DND-41 (cell line): ENCODE results near the gene CFC1.
"Not testable (repeated sequence)": the region's sequence is repeated elsewhere in the genome, so short reads cannot be mapped to it uniquely, and the experiment has no call there.

Experiments used
- ATAC-seq: fragments of 200-7000 bp; cut with Tn5 transposase; 3 replicates; pipeline ENCODE4 v1.9.1; 2021; ENCODE audit warnings: low read depth; ENCODE audit not compliant: insufficient read depth
- DNase-seq: peaks from one replicate; pipeline ENCODE4 v3.0.0-alpha.2; 2020
- H2AFZ ChIP-seq: 2 replicates; pipeline ENCODE4 v1.6.0; 2012; ENCODE audit warnings: low read depth, low read length
- H3K27ac ChIP-seq: 2 replicates; pipeline ENCODE4 v1.5.1; 2012; ENCODE audit warnings: low read length, inconsistent platforms
- H3K27me3 ChIP-seq: fragments of 200-600 bp; sonication (generic); 2 replicates; pipeline ENCODE4 v1.6.0; 2012; ENCODE audit warnings: low read length, mild to moderate bottlenecking, inconsistent platforms; ENCODE audit not compliant: insufficient read depth, poor library complexity
- H3K36me3 ChIP-seq: 2 replicates; pipeline ENCODE4 v1.5.1; 2012; ENCODE audit warnings: low read length, inconsistent platforms; ENCODE audit not compliant: insufficient read depth
- H3K4me1 ChIP-seq: 2 replicates; pipeline ENCODE4 v1.5.1; 2012; ENCODE audit warnings: mild to moderate bottlenecking, low read length; ENCODE audit not compliant: insufficient read depth
- H3K4me2 ChIP-seq: 2 replicates; pipeline ENCODE4 v1.6.0; 2012; ENCODE audit warnings: mild to moderate bottlenecking, moderate library complexity, low read length, inconsistent platforms; ENCODE audit not compliant: insufficient read depth
- H3K4me3 ChIP-seq, 2 experiments: fragments of 200-600 bp in 1 of 2; shearing (Covaris generic) in 1 of 2; 2 replicates each; pipeline ENCODE4 v1.5.1; 2012 to 2016; ENCODE audit warnings: inconsistent platforms in 2 of 2, low read length in 2 of 2, mild to moderate bottlenecking in 2 of 2, low read depth in 1 of 2, moderate library complexity in 1 of 2
- H3K79me2 ChIP-seq: 2 replicates; pipeline ENCODE4 v1.6.0; 2012; ENCODE audit warnings: low read length, inconsistent platforms; ENCODE audit not compliant: insufficient read depth
- H3K9ac ChIP-seq: 2 replicates; pipeline ENCODE4 v1.6.0; 2012; ENCODE audit warnings: low read depth, mild to moderate bottlenecking, inconsistent platforms, low read length, moderate library complexity
- H3K9me3 ChIP-seq: 2 replicates; pipeline ENCODE4 v1.5.1; 2012; ENCODE audit warnings: low read length, moderate library complexity, mild to moderate bottlenecking, inconsistent platforms; ENCODE audit not compliant: insufficient read depth, severe bottlenecking
- H4K20me1 ChIP-seq: 2 replicates; pipeline ENCODE4 v1.6.0; 2012; ENCODE audit warnings: low read length; ENCODE audit not compliant: insufficient read depth

Gene CFC1

DNA sequence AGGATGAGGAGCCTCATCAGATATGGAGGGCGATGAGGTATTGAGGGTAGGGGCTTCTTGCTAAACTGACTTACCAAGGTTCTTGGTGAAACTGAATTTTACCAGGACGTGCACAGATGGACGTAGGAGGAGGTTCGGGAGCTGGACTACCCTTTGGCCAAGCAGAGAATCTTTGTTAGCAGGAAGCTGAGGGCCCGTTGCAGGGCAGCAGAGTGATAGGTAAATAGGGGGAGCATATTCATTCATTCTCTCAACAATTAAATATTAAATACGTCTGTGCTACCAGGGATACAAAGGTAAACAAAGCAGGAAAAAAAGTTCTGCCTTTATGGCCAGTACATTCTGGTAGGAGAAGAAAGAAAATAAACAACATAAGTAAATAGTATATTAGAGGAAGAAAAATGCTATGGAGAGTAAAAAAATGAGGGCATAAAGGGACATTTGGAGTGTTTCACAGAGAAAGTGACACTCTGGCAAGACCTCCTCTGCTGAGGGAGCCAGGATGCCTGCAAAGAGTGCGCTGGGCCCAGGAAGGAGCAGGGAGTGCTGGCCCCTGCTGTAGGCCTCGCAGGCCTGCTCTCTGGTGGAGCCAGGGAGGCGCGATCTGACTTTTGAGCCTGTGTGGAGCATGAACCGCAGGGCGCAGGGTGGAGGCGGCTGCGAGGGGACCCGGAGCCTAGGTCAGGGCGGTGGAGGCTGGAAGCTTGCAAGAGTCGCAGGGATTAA lies 9.1 kb upstream of the CFC1 start:
- H3K36me3 ChIP-seq, H3K9me3 ChIP-seq, H3K27me3 ChIP-seq, DNase-seq, H3K9ac ChIP-seq, H3K27ac ChIP-seq, H3K79me2 ChIP-seq, H3K4me1 ChIP-seq, ATAC-seq, H4K20me1 ChIP-seq, H2AFZ ChIP-seq, H3K4me3 ChIP-seq, H3K4me2 ChIP-seq: not testable (repeated sequence)

DNA sequence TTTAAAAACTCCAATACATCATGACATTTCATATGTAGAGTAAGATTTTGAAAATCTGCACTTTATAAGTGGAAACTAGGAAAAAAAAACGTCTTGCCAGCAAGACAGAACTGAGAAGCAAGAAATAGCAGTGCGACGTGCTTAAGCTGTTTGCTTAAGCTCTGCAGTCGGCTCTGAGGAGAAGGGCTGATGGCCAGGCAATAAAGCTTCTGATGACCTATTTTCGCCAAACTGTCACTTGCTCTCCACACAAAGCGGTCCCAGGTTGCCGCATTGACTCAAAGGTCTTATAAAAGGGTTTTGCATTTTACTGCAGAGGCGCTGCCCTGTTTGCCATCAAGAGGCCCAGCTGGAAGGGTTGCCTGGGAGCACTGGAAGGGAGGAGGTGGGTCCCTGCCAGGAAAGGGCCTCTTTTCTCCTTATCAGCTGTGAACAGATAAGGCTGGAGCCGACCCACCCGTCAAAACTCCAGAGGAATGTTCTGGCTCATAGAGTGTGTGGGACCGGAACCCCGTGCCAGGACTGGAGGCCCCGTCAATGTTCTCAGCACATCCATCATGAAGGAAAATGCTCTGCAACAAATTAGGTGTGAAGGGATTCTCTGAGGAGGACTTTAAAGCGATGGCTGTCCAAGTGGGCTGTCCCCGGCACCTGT lies 2.4 kb upstream of the CFC1 start:
- not testable (repeated sequence) for H3K4me2 ChIP-seq, H3K27me3 ChIP-seq, H3K36me3 ChIP-seq, H3K27ac ChIP-seq, H3K79me2 ChIP-seq, DNase-seq, H2AFZ ChIP-seq, H4K20me1 ChIP-seq, H3K4me1 ChIP-seq, H3K9me3 ChIP-seq, ATAC-seq, H3K9ac ChIP-seq, H3K4me3 ChIP-seq

DNA sequence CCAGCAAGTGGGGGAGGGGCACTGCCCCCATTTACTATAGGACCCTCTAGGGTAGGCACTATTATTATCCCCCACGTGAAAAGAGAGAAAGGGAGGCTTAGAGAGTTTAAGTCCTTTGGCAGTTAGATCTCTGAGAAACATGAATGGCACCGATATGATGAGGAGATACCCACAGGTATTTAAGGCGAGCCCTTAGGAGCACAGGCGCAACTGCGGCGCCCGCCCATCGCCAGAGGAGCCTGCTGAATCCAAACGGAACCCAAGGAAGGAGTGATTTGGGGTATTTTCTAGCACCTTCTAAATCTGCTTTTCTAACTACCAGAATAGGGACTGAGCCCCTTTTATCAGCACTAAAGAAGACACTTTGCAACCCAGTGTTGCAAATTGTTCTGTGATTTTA lies 551 bp upstream of the CFC1 start:
- H3K9ac ChIP-seq, H2AFZ ChIP-seq, ATAC-seq, H3K27me3 ChIP-seq, H3K27ac ChIP-seq, H3K36me3 ChIP-seq, H3K79me2 ChIP-seq, H3K4me1 ChIP-seq, DNase-seq, H3K4me3 ChIP-seq, H3K9me3 ChIP-seq, H3K4me2 ChIP-seq, H4K20me1 ChIP-seq: not testable (repeated sequence)

DNA sequence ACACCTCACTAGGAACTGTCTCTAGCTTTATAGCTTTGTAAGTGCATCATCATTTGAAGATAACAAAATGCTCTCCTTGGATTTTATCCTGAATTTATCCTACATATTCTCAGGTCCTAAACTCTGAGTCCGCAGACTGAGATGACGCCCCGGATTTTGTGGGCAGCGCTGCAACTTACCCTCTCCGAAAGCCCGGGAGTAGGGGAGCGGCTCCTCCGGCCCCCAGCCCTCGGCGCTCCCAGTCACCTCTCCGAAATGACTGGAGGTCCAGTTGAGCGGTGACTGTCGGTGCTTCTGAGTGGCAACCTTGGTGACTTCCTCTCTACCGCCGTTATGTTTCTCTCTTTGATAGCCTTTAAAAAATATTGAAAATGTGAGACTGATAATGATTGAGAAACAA lies 912 bp downstream of the CFC1 start:
- not testable (repeated sequence) for H3K9me3 ChIP-seq, H3K4me2 ChIP-seq

DNA sequence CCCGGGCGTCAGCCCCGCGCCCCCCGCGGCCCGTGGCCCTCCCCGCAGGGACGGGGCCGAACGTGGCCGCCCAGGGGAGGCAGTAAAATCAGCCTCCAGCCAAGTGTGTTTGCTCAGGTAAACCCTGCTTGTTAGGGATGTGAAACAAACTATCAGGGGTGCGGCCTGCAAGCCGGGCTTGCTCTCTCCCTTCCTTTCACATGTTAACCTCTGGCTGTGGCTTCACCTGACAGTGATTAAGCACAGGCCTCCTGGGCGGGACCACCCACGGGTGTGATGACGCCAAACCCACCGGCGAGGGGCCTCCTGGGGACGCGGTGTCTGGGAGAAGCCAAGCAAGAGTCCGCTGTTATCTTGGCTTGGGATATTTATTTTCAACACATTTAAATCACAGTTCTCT lies 1.4 kb downstream of the CFC1 start:
- not testable (repeated sequence) for H3K9me3 ChIP-seq, H3K4me2 ChIP-seq, ATAC-seq, H3K9ac ChIP-seq, H4K20me1 ChIP-seq, DNase-seq, H3K4me3 ChIP-seq, H3K79me2 ChIP-seq, H2AFZ ChIP-seq, H3K27me3 ChIP-seq, H3K36me3 ChIP-seq, H3K4me1 ChIP-seq, H3K27ac ChIP-seq

More for the DNA sequence above, 912 bp downstream of the CFC1 start:
- DNase-seq, ATAC-seq, H3K4me3 ChIP-seq, H3K79me2 ChIP-seq, H3K36me3 ChIP-seq, H3K4me1 ChIP-seq, H3K9ac ChIP-seq, H4K20me1 ChIP-seq, H3K27ac ChIP-seq, H3K27me3 ChIP-seq, H2AFZ ChIP-seq: not testable (repeated sequence)

DNA sequence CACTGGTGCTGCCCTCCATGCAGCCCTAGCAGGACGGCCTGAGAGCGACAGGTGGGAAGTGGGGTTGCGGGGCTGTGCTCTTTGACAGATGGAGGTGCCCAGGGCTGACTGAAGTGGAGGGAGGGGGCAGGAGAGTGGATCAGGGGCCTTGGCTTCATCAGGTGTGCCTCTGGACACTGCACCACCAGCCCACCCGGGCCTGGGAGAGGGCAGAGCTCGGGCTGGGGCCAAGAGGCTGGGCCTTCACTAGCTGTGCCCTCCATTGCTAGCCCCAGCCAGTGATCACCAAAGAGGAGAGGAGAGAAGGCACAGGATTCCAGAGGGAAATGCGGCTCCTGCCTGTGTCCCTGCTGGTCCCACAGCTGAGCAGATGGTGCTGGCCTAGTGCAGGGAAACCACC lies 2.6 kb downstream of the CFC1 start:
- not testable (repeated sequence) for H3K27me3 ChIP-seq, H3K4me3 ChIP-seq, H3K4me1 ChIP-seq, ATAC-seq, DNase-seq, H3K9ac ChIP-seq, H3K4me2 ChIP-seq, H4K20me1 ChIP-seq, H3K79me2 ChIP-seq, H3K9me3 ChIP-seq, H2AFZ ChIP-seq, H3K36me3 ChIP-seq, H3K27ac ChIP-seq

DNA sequence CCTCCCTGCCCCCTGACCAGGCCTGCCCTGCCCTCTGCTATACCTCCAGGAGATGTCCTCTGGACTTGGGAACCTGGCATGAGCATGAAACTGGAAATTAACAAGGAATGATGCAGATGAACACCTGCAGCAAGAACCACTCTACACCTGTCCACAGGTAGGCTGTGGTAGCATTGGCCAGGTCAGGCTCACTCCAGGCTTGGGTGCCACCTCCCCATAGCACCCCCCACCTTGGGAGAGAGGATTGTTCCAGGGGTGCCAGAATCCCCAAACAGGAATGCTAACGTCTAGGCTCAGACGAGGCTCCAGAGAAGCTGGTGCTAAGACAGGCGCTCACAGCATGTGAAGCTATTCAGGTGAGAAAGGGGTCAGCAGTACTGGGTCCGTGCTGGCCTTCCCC lies 5.4 kb downstream of the CFC1 start:
- not testable (repeated sequence) for H3K4me2 ChIP-seq, ATAC-seq, H2AFZ ChIP-seq, H3K27me3 ChIP-seq, H3K36me3 ChIP-seq, H3K79me2 ChIP-seq, H3K9me3 ChIP-seq, H3K4me3 ChIP-seq, DNase-seq, H3K9ac ChIP-seq, H3K27ac ChIP-seq, H4K20me1 ChIP-seq, H3K4me1 ChIP-seq

DNA sequence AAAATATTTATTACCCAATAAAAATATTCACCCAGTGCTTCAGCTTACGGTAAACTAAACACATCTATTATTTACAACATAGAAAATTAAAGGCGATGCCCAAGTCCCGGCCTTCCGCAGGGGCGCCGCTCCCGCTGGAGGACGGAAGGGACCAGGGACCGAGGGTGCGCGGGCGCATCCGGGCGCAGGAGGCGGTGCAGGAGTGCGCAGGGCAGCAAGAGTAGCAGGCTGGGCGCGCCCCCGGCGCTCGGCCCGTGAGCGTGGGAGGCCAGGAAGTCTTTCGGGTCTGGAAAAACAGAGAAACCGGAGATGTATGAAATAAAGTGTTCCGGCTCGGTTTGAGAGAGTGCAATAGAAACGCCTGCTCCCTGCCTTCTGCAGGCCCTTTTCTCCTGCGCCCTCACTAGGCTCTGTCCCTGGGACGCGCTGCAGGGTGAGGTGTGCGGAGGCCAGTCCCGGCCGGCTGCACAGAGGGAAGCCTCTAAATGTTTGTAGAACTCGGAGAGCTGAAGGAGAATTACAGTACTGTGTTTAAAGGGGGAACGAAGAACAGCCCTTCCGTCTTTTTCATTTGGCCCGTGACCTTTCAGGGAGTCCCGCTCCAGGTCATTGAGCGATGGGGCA lies 6.5 kb downstream of the CFC1 start:
- not testable (repeated sequence) for H3K9me3 ChIP-seq, H3K36me3 ChIP-seq, H3K79me2 ChIP-seq, H3K4me3 ChIP-seq, H4K20me1 ChIP-seq, ATAC-seq, H3K27me3 ChIP-seq, H2AFZ ChIP-seq, H3K4me2 ChIP-seq, H3K27ac ChIP-seq, DNase-seq, H3K9ac ChIP-seq, H3K4me1 ChIP-seq
